ENCODE measurements around the gene PTPRD.
"Not testable (repeated sequence)": the region's sequence is repeated elsewhere in the genome, so short reads cannot be mapped to it uniquely, and the experiment has no call there.

The PTPRD gene

DNA sequence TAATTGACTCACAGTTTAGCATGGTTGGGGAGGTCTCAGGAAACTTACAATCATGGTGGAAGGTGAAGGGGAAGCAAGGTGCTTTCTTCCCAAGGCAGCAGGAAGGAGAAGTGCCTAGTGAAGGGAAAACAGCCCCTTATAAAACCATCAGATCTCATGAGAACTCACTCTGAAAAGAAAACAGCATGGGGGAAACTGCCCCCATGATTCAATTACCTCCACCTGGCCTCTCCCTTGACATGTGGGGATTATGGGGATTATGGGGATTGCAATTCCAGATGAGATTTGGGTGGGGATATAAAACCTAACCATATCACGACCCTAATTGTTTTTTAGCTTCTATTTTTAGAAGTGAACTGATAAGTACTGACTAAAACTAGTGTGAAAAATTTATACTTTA lies 1435.7 kb downstream of the PTPRD start:
- Mint-ChIP-seq H3K4me3 (no peak overlapping the region), H3K4me1 (ENCODE audit: low read depth) (no peaks in the 10 kb centered on the region), H3K9me3 (peaks cover 8% of the 10 kb centered on the region), H3K27ac (no peak overlapping the region), H3K36me3 (ENCODE audit: low read depth) (no peaks in the 10 kb centered on the region), H3K27me3 (no peaks in the 10 kb centered on the region)

DNA sequence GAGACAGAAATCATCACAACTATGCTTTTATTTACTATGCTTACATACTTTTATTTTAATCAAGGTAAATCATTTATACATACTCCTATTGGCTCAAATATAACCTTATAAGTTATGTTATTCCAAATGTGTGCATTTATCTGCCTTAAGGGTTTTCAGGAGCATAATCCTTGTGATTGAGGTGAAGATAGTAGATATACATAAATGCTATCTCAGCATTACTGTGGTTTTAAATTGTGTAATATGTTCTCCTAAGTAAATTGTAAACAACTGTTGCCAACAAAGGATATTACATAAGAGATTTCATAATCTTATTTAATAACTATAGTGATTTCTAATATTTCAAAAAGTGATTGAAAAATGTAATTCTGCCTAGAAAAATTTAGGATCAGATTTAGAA lies 1438.4 kb downstream of the PTPRD start:
- Mint-ChIP-seq H3K27me3 (no peaks in the 10 kb centered on the region), H3K36me3 (ENCODE audit: low read depth) (no peaks in the 10 kb centered on the region), H3K4me3 (no peak overlapping the region), H3K27ac (no peak overlapping the region), H3K9me3 (peaks cover 8% of the 10 kb centered on the region), H3K4me1 (ENCODE audit: low read depth) (no peaks in the 10 kb centered on the region)

- no peaks in the 10 kb centered on the region for H3K36me3 Mint-ChIP-seq (ENCODE audit: low read depth)
Measured at GRCh38 chr9:9173264-9173663, 1439.5 kb downstream of the PTPRD start.

DNA sequence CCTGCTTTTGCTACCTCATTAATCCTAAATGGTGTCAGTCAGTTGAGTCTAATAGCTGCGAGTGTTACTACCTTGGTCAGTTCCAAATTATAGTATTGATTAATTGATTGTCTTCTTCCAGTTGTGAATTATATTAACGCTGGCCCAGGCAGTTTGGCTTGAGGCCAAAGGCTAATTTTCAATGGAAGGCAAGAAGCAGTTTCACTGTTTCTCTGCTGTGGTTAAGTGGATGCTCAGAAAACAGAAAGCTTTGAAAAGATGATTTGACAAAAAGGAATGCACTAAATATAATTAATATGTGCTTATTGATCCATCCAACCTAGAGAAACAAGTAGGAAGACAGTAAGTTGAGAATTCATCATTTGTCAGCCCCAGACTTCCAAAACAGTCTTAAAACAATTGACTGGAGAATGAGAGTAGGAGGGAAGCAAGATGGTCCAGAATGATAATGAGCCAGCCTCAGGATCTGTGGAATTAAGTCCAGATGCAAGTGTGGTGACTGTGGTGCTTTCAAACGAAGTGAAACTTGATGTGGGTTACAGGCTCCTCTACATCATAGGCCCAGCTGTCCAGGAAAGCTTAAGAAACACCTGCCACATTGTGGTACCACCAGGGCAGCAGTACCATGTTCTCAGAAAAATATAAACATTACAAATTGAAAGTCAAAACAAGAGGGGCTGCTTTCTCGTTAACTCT lies 1442.2 kb downstream of the PTPRD start:
- H3K4me1 Mint-ChIP-seq (ENCODE audit: low read depth), result no peaks in the 10 kb centered on the region
- H3K27me3 Mint-ChIP-seq, result no peaks in the 10 kb centered on the region
- H3K9me3 Mint-ChIP-seq, result peaks cover under 1% of the 10 kb centered on the region
- no peak overlapping the region for H3K27ac Mint-ChIP-seq
- H3K36me3 Mint-ChIP-seq (ENCODE audit: low read depth), result no peaks in the 10 kb centered on the region
- H3K4me3 Mint-ChIP-seq, result no peak overlapping the region

More at GRCh38 chr9:9173264-9173663, 1439.5 kb downstream of the PTPRD start:
- no peak overlapping the region for H3K4me3 Mint-ChIP-seq
- H3K9me3 Mint-ChIP-seq, result peaks cover 8% of the 10 kb centered on the region
- no peak overlapping the region for H3K27ac Mint-ChIP-seq
- H3K27me3 Mint-ChIP-seq, result no peaks in the 10 kb centered on the region
- H3K4me1 Mint-ChIP-seq (ENCODE audit: low read depth), result no peaks in the 10 kb centered on the region

DNA sequence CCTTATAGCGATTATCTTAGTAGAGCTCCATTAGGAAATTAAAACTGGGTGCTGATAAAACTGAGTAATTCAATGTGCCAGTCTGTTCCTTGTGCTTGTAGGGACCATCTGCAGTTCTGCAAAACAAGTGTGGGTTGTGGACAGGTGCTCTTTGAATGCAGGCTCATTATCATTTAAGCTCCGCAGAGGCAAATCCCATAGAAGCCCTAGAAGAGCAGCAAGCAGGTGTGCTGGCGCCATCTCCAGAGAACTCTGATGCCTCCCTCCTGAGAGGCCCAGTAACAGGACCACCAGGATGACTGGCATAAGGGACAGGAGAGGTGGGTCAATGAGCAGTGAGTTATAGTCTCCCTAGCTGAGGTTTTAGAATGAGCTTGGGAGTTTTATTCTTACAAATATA lies 1470.8 kb downstream of the PTPRD start:
- Mint-ChIP-seq H3K27ac (no peak overlapping the region), H3K36me3 (ENCODE audit: low read depth) (no peaks in the 10 kb centered on the region), H3K27me3 (no peaks in the 10 kb centered on the region), H3K9me3 (no peaks in the 10 kb centered on the region), H3K4me1 (ENCODE audit: low read depth) (no peaks in the 10 kb centered on the region), H3K4me3 (no peak overlapping the region)

- no peaks in the 10 kb centered on the region for H3K36me3 Mint-ChIP-seq (ENCODE audit: low read depth)
- peaks cover 1% of the 10 kb centered on the region for H3K9me3 Mint-ChIP-seq
- no peak overlapping the region for H3K4me3 Mint-ChIP-seq
- no peaks in the 10 kb centered on the region for H3K4me1 Mint-ChIP-seq (ENCODE audit: low read depth)
- H3K27ac Mint-ChIP-seq, result no peak overlapping the region
- no peaks in the 10 kb centered on the region for H3K27me3 Mint-ChIP-seq
Measured at GRCh38 chr9:9133526-9133925, 1479.3 kb downstream of the PTPRD start.

- H3K27me3 Mint-ChIP-seq, result no peaks in the 10 kb centered on the region
- H3K27ac Mint-ChIP-seq, result no peak overlapping the region
- peaks cover 6% of the 10 kb centered on the region for H3K9me3 Mint-ChIP-seq
- no peaks in the 10 kb centered on the region for H3K4me1 Mint-ChIP-seq (ENCODE audit: low read depth)
- no peak overlapping the region for H3K4me3 Mint-ChIP-seq
- H3K36me3 Mint-ChIP-seq (ENCODE audit: low read depth), result no peaks in the 10 kb centered on the region
Measured at GRCh38 chr9:9124616-9125015, 1488.2 kb downstream of the PTPRD start.

DNA sequence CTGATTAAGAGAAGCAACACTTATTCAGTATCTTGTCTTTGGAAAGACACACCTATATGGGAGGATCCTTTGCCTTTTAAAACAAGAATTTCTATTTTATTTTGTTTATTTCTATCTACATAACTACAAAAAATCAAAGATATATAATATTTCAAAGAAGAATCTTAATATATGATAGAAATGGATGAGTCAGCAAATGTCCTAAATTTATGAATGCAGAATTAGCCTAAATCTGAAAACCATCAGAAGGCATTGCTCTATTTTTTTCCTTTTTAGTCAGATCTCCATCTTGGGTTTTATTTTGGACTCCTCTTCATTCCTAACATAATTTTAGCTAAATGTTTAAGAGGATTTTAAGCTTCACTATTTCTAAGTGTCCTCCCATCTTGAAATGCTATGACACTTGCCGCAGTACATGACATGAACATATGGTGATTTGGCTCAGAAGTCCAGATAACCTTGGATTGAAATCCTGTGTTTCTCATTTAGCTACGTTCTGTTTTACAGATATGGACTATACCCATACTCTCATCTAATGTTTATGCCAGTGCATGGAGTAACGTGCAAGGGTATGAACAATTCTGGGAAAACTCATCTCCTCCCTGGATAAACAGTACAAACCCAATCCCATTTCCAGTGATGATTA lies 1490.4 kb downstream of the PTPRD start:
- H3K4me3 Mint-ChIP-seq, result no peak overlapping the region
- no peaks in the 10 kb centered on the region for H3K27me3 Mint-ChIP-seq
- H3K4me1 Mint-ChIP-seq (ENCODE audit: low read depth), result no peaks in the 10 kb centered on the region
- H3K27ac Mint-ChIP-seq, result no peak overlapping the region
- H3K36me3 Mint-ChIP-seq (ENCODE audit: low read depth), result no peaks in the 10 kb centered on the region
- H3K9me3 Mint-ChIP-seq, result no peaks in the 10 kb centered on the region

GRCh38 chr9:9117866-9118265 lies 1494.9 kb downstream of the PTPRD start:
- Mint-ChIP-seq H3K9me3 (no peaks in the 10 kb centered on the region), H3K27ac (no peak overlapping the region), H3K27me3 (no peaks in the 10 kb centered on the region), H3K4me1 (ENCODE audit: low read depth) (no peaks in the 10 kb centered on the region), H3K36me3 (ENCODE audit: low read depth) (no peaks in the 10 kb centered on the region), H3K4me3 (no peak overlapping the region)

DNA sequence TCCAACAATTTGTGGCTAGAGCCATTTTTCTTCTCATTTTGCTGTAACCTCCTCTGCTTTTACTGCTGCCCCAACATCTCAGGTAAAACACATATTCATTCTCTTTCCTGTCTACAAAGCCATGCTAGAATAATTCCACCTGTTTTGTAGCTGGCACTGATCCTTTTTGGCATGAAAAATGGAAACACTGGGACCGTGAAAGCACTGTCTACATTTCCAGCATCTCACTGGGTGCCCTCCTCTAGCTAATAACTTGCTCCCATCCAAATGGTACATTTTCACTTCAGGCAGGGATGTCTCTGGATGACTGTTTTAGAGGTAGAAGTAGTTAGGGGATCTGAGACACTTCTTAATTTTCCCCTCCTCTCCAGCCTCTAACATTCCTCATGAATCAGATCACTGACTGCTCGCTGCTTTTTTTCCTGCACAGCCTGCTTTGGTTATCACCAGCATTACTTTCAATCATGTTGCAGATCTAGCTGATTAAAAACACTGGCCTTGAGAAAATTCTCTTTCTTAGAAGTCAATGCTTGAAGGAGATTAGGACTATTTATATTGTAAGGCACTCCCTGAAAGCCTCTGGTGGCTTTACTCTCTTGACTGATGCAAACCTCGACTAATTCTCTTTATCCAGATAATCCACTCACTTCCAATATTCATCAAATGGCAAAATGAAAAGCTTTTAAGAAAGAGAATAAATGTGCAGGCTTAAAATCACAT lies 1500.6 kb downstream of the PTPRD start:
- Mint-ChIP-seq H3K4me1 (ENCODE audit: low read depth) (no peaks in the 10 kb centered on the region), H3K36me3 (ENCODE audit: low read depth) (no peaks in the 10 kb centered on the region)

DNA sequence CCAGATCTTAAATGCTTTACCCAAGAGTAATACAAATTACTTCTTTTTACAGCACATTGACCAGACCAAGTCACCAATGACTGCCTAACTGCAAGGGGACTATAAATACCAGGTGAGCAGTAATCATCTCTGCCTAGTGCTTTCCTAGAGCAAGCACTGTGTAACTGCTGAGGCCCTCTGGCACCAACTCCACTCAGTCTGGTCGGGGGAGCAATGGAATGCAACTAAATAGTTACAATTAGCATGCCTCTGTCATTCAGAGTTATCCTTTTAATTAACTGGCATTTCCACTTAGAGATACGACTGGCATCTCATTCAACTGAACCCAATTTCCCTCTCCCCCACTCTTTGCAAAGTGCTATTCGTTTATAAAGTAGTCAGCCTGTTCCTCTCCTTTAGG lies 1504.2 kb downstream of the PTPRD start:
- Mint-ChIP-seq H3K9me3 (peaks cover 6% of the 10 kb centered on the region), H3K4me3 (no peak overlapping the region), H3K27me3 (no peaks in the 10 kb centered on the region), H3K27ac (no peak overlapping the region), H3K36me3 (ENCODE audit: low read depth) (no peaks in the 10 kb centered on the region), H3K4me1 (ENCODE audit: low read depth) (no peaks in the 10 kb centered on the region)

More for the DNA sequence above, 1500.6 kb downstream of the PTPRD start:
- Mint-ChIP-seq H3K4me3 (no peak overlapping the region), H3K27ac (no peak overlapping the region), H3K27me3 (no peaks in the 10 kb centered on the region), H3K9me3 (peaks cover 6% of the 10 kb centered on the region)

- H3K36me3 Mint-ChIP-seq (ENCODE audit: low read depth), result no peaks in the 10 kb centered on the region
Measured at GRCh38 chr9:9102295-9102694, 1510.5 kb downstream of the PTPRD start.

DNA sequence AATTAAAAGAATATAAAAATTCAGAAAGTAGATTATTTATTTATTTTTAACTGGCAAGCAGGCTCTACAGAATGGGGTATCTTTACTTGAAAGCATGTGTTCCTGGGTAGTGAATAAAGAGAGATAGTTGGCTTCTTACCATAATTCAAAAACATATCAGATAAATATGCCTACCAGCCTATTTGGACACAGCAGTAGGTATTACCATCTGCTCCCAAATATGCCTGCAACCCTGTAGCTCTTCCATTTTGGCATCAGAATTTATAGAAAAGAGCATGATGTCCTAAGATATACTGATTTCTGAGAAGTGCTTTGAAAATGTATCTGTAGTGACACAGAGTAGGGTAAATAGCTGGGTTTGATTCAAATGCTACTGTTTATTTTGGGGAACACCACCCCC lies 1512.7 kb downstream of the PTPRD start:
- no peaks in the 10 kb centered on the region for H3K36me3 Mint-ChIP-seq (ENCODE audit: low read depth)
- H3K27ac Mint-ChIP-seq, result no peak overlapping the region
- H3K4me3 Mint-ChIP-seq, result no peak overlapping the region
- peaks cover 8% of the 10 kb centered on the region for H3K9me3 Mint-ChIP-seq
- no peaks in the 10 kb centered on the region for H3K27me3 Mint-ChIP-seq
- H3K4me1 Mint-ChIP-seq (ENCODE audit: low read depth), result no peaks in the 10 kb centered on the region

More at GRCh38 chr9:9102295-9102694, 1510.5 kb downstream of the PTPRD start:
- no peak overlapping the region for H3K27ac Mint-ChIP-seq
- H3K4me3 Mint-ChIP-seq, result no peak overlapping the region
- H3K27me3 Mint-ChIP-seq, result no peaks in the 10 kb centered on the region
- H3K9me3 Mint-ChIP-seq, result no peaks in the 10 kb centered on the region
- no peaks in the 10 kb centered on the region for H3K4me1 Mint-ChIP-seq (ENCODE audit: low read depth)

GRCh38 chr9:9099646-9100045 lies 1513.2 kb downstream of the PTPRD start:
- H3K27ac Mint-ChIP-seq, result no peak overlapping the region

DNA sequence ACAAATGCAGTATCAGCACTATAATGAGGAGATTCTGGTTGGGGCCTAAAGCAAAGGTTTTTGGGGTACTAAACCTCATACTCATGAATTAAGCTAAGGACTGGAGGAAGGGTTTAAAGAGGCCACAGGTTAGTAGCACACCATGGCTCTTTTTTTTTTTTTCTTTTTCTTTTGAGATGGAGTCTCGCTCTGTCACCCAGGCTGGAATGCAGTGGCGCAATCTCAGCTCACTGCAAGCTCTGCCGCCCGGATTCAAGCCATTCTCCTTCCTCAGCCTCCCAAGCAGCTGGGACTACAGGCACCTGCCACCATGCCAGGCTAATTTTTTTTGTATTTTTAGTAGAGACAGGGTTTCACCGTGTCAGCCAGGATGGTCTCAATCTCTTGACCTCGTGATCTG lies 1515.5 kb downstream of the PTPRD start:
- not testable (repeated sequence) for H3K27me3 Mint-ChIP-seq; H3K36me3 Mint-ChIP-seq (ENCODE audit: low read depth); H3K4me1 Mint-ChIP-seq (ENCODE audit: low read depth); H3K27ac Mint-ChIP-seq; H3K4me3 Mint-ChIP-seq
- H3K9me3 Mint-ChIP-seq, result peaks cover 16% of the 10 kb centered on the region

More at GRCh38 chr9:9099646-9100045, 1513.2 kb downstream of the PTPRD start:
- no peak overlapping the region for H3K4me3 Mint-ChIP-seq
- no peaks in the 10 kb centered on the region for H3K36me3 Mint-ChIP-seq (ENCODE audit: low read depth)
- H3K27me3 Mint-ChIP-seq, result no peaks in the 10 kb centered on the region
- no peaks in the 10 kb centered on the region for H3K4me1 Mint-ChIP-seq (ENCODE audit: low read depth)
- H3K9me3 Mint-ChIP-seq, result peaks cover 11% of the 10 kb centered on the region
